Psoas muscle (tissue), 8 donors: ENCODE results near the gene TRIM17. TPM values are rescaled to one million over a fixed set of nuclear protein-coding genes. Genes with fewer than 3 reads are reported as not detected.
A peak's percentile ranks its signal among the peaks of the same experiment; 100 is the strongest.

Experiments
- ATAC-seq, 4 donors: fragments of 200-7000 bp; cut with Tn5 transposase; one replicate each; pipeline ENCODE4 v1.9.1; 2020; ENCODE audit warnings: moderate library complexity in 3 of 4, mild to moderate bottlenecking in 2 of 4
- DNase-seq, 2 donors: peaks; one replicate each; pipeline ENCODE4 v3.0.0-alpha.2; 2020
- H3K27ac ChIP-seq: fragments of 200-600 bp; one replicate; pipeline ENCODE4 v1.8.0; 2022
- H3K27me3 ChIP-seq, 3 donors: fragments of 200-600 bp in 1 of 3; one replicate each; pipeline versions ENCODE4 v1.6.1 to v1.8.0; 2013 to 2022; ENCODE audit warnings: low read length in 2 of 3, mild to moderate bottlenecking in 2 of 3, moderate library complexity in 1 of 3; ENCODE audit not compliant: insufficient read depth in 3 of 3
- H3K36me3 ChIP-seq, 2 donors: fragments of 200-600 bp in 1 of 2; one replicate each; pipeline versions ENCODE4 v1.6.1 to v1.8.0; 2013 to 2022; ENCODE audit warnings: low read depth in 1 of 2, mild to moderate bottlenecking in 1 of 2, moderate library complexity in 1 of 2; ENCODE audit not compliant: insufficient read depth in 1 of 2
- H3K4me1 ChIP-seq: fragments of 200-600 bp; one replicate; pipeline ENCODE4 v1.8.0; 2022
- H3K4me3 ChIP-seq: fragments of 200-600 bp; one replicate; pipeline ENCODE4 v1.8.0; 2022; ENCODE audit warnings: mild to moderate bottlenecking
- H3K9me3 ChIP-seq: fragments of 200-600 bp; one replicate; pipeline ENCODE4 v1.8.0; 2022
- WGBS, 3 donors: extraction: QIAGEN DNeasy Blood & Tissue Kit; methylation state at CpG; one replicate each; pipeline versions ENCODE4 v1.1.6 to v1.1.7; 2013; 5-methylcytosine and 5-hydroxymethylcytosine counted together
- intact Hi-C, 2 donors: fragments of 100-400 bp; cut with DNase I; formaldehyde crosslinking; loops; one replicate each; pipeline versions ENCODE4 v1.11.0 to v1.14.2; 2022
- polyA plus RNA-seq, 3 donors: library from polyadenylated mRNA; stranded (reverse); fragments of 200-250 nt; gene quantifications; one replicate each; pipeline ENCODE4 v1.2.3, GENCODE V29; 2013
- total RNA-seq, 4 donors: library from RNA; stranded (reverse); fragmentation: NEBNext Ultra II Directional in 2 of 4; extraction: Animal tissue kit (Norgen Biotek cat#: 25700) in 2 of 4; gene quantifications; one replicate each; pipeline versions ENCODE4 v1.2.1 to v1.2.4, GENCODE V29; 2021 to 2023
- TF ChIP-seq, protein P1 (sequence below): fragments of 200-600 bp; IDR thresholded peaks from one replicate; pipeline ENCODE4 v1.8.0; 2022; ENCODE audit warnings: antibody characterized with exemption
- donor health status: healthy with polysubstance abuse.
- donor health status: DM: no; HTN: no; CAD: no; lungs with moderate emphysema.
- donor health status: Bipolar disorder and iron deficiency.
- donor health status: healthy.
- donor health status: DM: yes; HTN: yes; CAD: no.
- donor health status: DM: no; HTN: no; CAD: no.
- donor health status: DM: no; HTN: no; CAD: no.
- donor health status: DM: yes; HTN: yes; CAD: no.

Gene TRIM17
- total and polyA plus RNA-seq, 7 donors, result 0.03 TPM; not detected in 6

DNA sequence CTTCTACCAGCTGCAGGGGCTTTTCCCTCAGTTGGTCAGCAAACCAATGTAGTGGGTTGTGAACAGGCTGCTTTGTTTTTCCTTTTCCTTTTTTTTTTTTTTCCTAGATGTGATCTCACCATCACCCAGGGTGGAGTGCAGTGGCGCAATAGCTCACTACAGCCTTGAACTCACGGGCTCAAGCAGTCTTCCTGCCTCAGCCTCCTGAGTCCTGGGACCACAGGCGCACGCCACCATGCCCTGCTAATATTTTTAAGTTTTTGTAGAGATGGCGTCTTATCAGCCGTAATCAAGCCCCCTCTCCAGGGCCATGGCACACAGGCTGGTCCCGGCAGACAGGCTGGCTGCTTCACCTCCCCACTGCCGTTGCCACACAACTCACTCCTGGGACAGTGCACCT, 6.6 kb downstream of the TRIM17 start:
- intact Hi-C loops, result no loop called here
- Histone ChIP-seq H3K9me3 (no peaks in the 10 kb centered on the region), H3K36me3 (no peaks in the 10 kb centered on the region), H3K4me3 (no peak overlapping the region), H3K27ac (no peak overlapping the region), H3K27me3 (peaks cover 0 to 5% (median 0%) of the 10 kb centered on the region in 3 donors), H3K4me1 (peaks cover 7% of the 10 kb centered on the region)
- TF ChIP-seq, protein P1, sequence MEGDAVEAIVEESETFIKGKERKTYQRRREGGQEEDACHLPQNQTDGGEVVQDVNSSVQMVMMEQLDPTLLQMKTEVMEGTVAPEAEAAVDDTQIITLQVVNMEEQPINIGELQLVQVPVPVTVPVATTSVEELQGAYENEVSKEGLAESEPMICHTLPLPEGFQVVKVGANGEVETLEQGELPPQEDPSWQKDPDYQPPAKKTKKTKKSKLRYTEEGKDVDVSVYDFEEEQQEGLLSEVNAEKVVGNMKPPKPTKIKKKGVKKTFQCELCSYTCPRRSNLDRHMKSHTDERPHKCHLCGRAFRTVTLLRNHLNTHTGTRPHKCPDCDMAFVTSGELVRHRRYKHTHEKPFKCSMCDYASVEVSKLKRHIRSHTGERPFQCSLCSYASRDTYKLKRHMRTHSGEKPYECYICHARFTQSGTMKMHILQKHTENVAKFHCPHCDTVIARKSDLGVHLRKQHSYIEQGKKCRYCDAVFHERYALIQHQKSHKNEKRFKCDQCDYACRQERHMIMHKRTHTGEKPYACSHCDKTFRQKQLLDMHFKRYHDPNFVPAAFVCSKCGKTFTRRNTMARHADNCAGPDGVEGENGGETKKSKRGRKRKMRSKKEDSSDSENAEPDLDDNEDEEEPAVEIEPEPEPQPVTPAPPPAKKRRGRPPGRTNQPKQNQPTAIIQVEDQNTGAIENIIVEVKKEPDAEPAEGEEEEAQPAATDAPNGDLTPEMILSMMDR, result no peak
- no peak for ATAC-seq
- 88 to 96% (median 89%) methylated on average over 8 of the region's 8 CpGs for WGBS, 3 donors
- DNase-seq, result no peak

DNA sequence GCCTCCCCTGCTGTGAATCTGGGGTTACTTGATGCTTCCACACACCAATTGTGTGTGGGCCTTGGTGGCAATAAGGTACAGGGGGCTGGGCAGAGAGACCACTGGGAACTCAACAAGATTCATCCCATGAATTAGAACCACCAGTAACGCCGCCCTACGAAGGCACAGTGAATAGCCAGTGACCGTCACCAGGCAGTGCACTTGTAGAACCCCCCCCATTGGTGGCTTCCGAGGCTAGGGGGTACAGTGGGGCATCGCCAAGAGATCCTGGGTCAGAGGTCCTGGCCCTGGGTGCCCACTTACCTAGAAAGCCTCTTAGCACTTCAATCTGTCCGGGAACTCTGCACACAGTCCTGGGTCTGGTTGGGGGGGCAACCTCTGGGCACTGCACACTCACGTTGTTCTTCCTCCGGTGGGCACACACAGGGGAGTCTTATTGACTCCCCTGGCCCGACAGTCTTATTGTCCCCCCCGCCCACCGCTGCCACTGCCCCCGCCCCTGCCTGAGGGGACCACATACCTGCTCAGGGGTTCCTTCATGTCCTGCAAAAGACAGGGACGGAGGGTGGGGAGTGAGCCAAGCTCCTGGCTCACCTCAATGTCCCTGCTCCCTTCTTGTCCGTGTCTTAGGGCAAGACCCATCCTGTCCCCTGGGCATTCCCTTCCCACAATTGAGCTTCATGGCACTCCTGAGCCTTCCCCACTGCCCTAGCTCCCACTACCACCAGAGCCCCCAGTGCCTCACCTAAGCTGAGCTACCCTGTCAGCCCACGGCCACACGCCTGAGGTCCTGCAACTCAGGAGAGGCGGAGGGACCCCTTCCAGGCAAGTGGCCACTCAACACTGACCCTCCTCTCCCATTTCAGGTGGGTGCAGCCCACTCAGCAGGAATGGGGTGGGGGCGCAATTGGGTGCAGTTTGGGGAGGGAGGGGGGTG, 7.5 kb downstream of the TRIM17 start:
- H3K4me3 ChIP-seq, result no peak overlapping the region
- intact Hi-C loops, result loop anchor here in 1 of 2 donors (10.0 kb wide), 1 partner anchor 274 kb away; no protein-coding TSS in a partner anchor
- TF ChIP-seq, protein P1, result no peak
- H3K27me3 ChIP-seq, result no peaks in the 10 kb centered on the region
- peaks cover 11% of the 10 kb centered on the region for H3K4me1 ChIP-seq
- WGBS, 3 donors, result 85 to 90% (median 86%) methylated on average over 19 of the region's 19 CpGs
- no peaks in the 10 kb centered on the region for H3K9me3 ChIP-seq
- H3K36me3 ChIP-seq, result no peaks in the 10 kb centered on the region
- ATAC-seq (no peak), DNase-seq (no peak)
- no peak overlapping the region for H3K27ac ChIP-seq

DNA sequence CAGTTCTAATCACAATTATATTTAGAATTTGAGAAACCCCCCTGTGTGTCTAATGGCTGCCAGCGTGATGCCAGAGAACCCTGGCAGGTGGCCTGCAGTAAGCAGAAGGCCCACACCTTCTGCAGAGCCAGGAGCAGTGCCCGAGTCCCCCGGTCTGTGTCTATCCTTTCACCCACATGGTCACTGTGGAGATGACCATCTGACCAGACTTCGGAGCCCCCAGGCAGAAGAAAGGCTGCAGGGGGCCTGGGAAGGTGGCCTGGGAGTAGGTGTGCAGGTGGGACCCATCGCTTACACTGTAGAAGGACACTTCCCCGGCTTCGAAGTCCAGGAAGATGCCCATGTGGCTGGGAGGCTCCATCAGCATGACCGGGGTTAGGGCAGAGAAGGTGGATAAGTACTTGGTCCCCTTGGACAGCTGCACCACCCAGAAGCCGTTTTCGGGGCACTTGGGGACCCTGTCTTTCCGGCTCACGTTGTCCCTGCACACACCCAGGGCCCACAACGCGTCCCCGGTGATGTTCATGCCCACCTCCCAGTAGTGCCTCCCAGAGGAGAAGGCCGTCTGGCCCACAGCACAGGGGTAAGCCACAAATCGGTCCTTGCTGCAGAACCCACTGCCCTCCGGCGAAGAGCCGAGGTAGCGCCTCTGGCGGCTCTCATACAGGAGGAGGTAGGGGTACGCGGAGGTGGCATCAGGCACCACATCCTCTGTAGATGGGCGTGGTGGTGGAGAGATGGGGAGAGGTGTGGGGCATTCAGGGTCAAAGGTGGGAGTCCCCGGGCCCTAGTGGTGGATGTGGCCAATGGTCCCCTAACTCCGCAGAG, 8.4 kb downstream of the TRIM17 start:
- TF ChIP-seq, protein P1, result no peak
- intact Hi-C loops, result loop anchor here in 1 of 2 donors (10.0 kb wide), 1 partner anchor 273 kb away; no protein-coding TSS in a partner anchor
- peaks cover 0 to 5% of the 10 kb centered on the region in 2 donors for H3K36me3 ChIP-seq
- H3K4me1 ChIP-seq, result peaks cover 14% of the 10 kb centered on the region
- 92% methylated on average over 27 of the region's 27 CpGs for WGBS, 3 donors
- no peak overlapping the region for H3K27ac ChIP-seq
- ATAC-seq (no peak), DNase-seq (no peak)
- H3K9me3 ChIP-seq, result no peaks in the 10 kb centered on the region
- no peak overlapping the region for H3K4me3 ChIP-seq
- no peaks in the 10 kb centered on the region for H3K27me3 ChIP-seq

- TF ChIP-seq, protein P1, result no peak
- Histone ChIP-seq H3K36me3 (peaks cover 0 to 5% of the 10 kb centered on the region in 2 donors), H3K9me3 (no peaks in the 10 kb centered on the region), H3K27me3 (no peaks in the 10 kb centered on the region), H3K27ac (peak overlapping the region; percentile 41), H3K4me1 (peaks cover 14% of the 10 kb centered on the region), H3K4me3 (peak overlapping the region; percentile 79)
- ATAC-seq, result peak in 1 of 4 donors; percentile 6
- DNase-seq, result no peak
- WGBS, 3 donors, result 18 to 24% (median 22%) methylated on average over 27 to 29 of the region's 29 CpGs
- intact Hi-C loops, result loop anchor here in 1 of 2 donors (10.0 kb wide), 1 partner anchor 273 kb away; no protein-coding TSS in a partner anchor
Observed at GRCh38 chr1:228407106-228408040, 9.3 kb downstream of the TRIM17 start.
